ENCODE measurements around the gene MCM10.
A peak's percentile ranks its signal among the peaks of the same experiment; 100 is the strongest.
"Not testable (repeated sequence)": the region's sequence is repeated elsewhere in the genome, so short reads cannot be mapped to it uniquely, and the experiment has no call there.

The MCM10 gene

GRCh38 chr10:13160934-13161856 is at the start of gene MCM10:
Gene MCM10, plus strand, starts transcription at chr10:13161558. Its CDS starts 2,645 bp downstream, at chr10:13164203.
- DNase-seq (ENCODE audit: low spot score), result peak; percentile 98

GRCh38 chr10:13113544-13113943 is 47.8 kb upstream of the MCM10 start:
- no peak for DNase-seq (ENCODE audit: low spot score)

- DNase-seq (ENCODE audit: low spot score), result no peak
Observed at GRCh38 chr10:13115832-13116803, 45.2 kb upstream of the MCM10 start.

GRCh38 chr10:13117841-13118783 is 43.2 kb upstream of the MCM10 start:
- DNase-seq (ENCODE audit: low spot score), result no peak

- no peak for DNase-seq (ENCODE audit: low spot score)
Observed at GRCh38 chr10:13118784-13119410, 42.5 kb upstream of the MCM10 start.

GRCh38 chr10:13120786-13121499 is 40.4 kb upstream of the MCM10 start:
- DNase-seq (ENCODE audit: low spot score), result no peak

GRCh38 chr10:13121500-13121854 is 39.9 kb upstream of the MCM10 start:
- DNase-seq (ENCODE audit: low spot score), result no peak

GRCh38 chr10:13136651-13137050 is 24.7 kb upstream of the MCM10 start:
- no peak for DNase-seq (ENCODE audit: low spot score)

GRCh38 chr10:13139150-13139549 is 22.2 kb upstream of the MCM10 start:
- DNase-seq (ENCODE audit: low spot score), result no peak

- DNase-seq (ENCODE audit: low spot score), result no peak
Observed at GRCh38 chr10:13139676-13140075, 21.7 kb upstream of the MCM10 start.

GRCh38 chr10:13140627-13141190 is 20.6 kb upstream of the MCM10 start:
- no peak for DNase-seq (ENCODE audit: low spot score)

GRCh38 chr10:13143766-13144165 is 17.6 kb upstream of the MCM10 start:
- no peak for DNase-seq (ENCODE audit: low spot score)

GRCh38 chr10:13144814-13145213 is 16.5 kb upstream of the MCM10 start:
- DNase-seq (ENCODE audit: low spot score), result no peak

GRCh38 chr10:13146379-13146778 is 15.0 kb upstream of the MCM10 start:
- no peak for DNase-seq (ENCODE audit: low spot score)

- DNase-seq (ENCODE audit: low spot score), result no peak
Observed at GRCh38 chr10:13147161-13147560, 14.2 kb upstream of the MCM10 start.

GRCh38 chr10:13152296-13152695 is 9.1 kb upstream of the MCM10 start:
- no peak for DNase-seq (ENCODE audit: low spot score)

GRCh38 chr10:13155860-13156259 is 5.5 kb upstream of the MCM10 start:
- not testable (repeated sequence) for DNase-seq (ENCODE audit: low spot score)

- no peak for DNase-seq (ENCODE audit: low spot score)
Observed at GRCh38 chr10:13158401-13158800, 3.0 kb upstream of the MCM10 start.

GRCh38 chr10:13161857-13162271 is 506 bp downstream of the MCM10 start:
- DNase-seq (ENCODE audit: low spot score), result peak; percentile 50

- no peak for DNase-seq (ENCODE audit: low spot score)
Observed at GRCh38 chr10:13163859-13164258, 2.5 kb downstream of the MCM10 start.
